Activated naive CD8-positive, alpha-beta T cell treated with anti-CD3 and anti-CD28 coated beads for 36 hours (primary cell): ENCODE data around the gene SYT9. TPM values are rescaled to one million over a fixed set of nuclear protein-coding genes. Genes with fewer than 3 reads are reported as not detected.

ENCODE experiments used
- DNase-seq: peaks from one replicate; pipeline ENCODE4 v3.0.0; 2021
- H3K27ac Mint-ChIP-seq: one replicate; pipeline ENCODE4 v1.8.0; 2022; ENCODE audit warnings: mild to moderate bottlenecking, moderate library complexity, mixed read lengths
- H3K27me3 Mint-ChIP-seq: one replicate; pipeline ENCODE4 v1.8.0; 2022; ENCODE audit warnings: mild to moderate bottlenecking, mixed read lengths
- H3K36me3 Mint-ChIP-seq: one replicate; pipeline ENCODE4 v1.8.0; 2021; ENCODE audit warnings: mild to moderate bottlenecking, mixed read lengths
- H3K4me1 Mint-ChIP-seq: one replicate; pipeline ENCODE4 v1.8.0; 2021; ENCODE audit warnings: mixed read lengths
- H3K4me3 Mint-ChIP-seq: one replicate; pipeline ENCODE4 v1.8.0; 2022; ENCODE audit warnings: mild to moderate bottlenecking, moderate library complexity, mixed read lengths
- H3K9me3 Mint-ChIP-seq: one replicate; pipeline ENCODE4 v1.8.0; 2022; ENCODE audit warnings: mixed read lengths
- total RNA-seq, 2 experiments: library from RNA; stranded (reverse); gene quantifications; one replicate each; pipeline ENCODE4 v1.2.3, GENCODE V29; 2021

The SYT9 gene
- total RNA-seq, 2 experiments from 2014 or later = not detected

DNA sequence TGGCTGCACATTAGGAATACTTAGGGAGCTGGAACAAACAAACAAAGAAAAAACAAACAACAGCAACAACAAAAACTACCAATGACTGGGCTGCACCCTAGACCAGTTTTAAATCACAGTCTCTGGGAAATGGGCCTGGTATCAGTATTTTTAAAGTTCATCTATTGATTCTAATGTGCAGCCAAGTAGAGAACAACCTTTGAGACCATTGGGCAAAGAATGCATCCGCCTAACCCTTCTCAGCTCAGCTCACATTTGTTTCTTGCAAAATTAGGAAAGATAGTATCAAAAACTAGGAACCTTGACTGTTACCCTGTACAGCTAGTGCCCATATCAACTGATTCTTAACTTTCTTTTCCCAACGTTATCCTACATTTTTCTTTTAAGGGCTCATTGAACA, 5.2 kb downstream of the SYT9 start:
- Mint-ChIP-seq H3K36me3 (no peaks in the 10 kb centered on the region), H3K4me1 (no peaks in the 10 kb centered on the region), H3K9me3 (no peaks in the 10 kb centered on the region), H3K4me3 (no peak overlapping the region), H3K27me3 (peaks cover 47% of the 10 kb centered on the region), H3K27ac (no peak overlapping the region)
- DNase-seq = no peak

DNA sequence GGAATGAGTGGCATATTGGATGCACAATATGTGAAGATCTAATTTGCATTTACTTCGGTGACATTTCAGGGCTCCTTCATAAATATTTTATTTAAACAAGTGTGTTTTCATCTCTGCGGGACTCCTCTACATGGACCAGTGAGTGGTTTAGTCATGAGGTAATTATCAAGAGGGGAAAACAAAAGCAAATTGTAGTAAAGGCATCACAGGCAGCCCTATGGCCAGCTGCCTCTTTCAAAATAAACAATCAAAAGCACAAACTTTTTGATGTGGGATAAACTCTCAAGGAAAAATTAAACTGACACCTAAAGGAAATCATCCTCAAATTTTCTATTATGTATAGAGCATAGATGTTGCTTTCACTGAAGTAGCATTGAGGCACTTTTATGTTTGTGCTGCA, 6.0 kb downstream of the SYT9 start:
- H3K4me3 Mint-ChIP-seq = no peak overlapping the region
- H3K4me1 Mint-ChIP-seq = no peaks in the 10 kb centered on the region
- peaks cover 43% of the 10 kb centered on the region for H3K27me3 Mint-ChIP-seq
- no peak overlapping the region for H3K27ac Mint-ChIP-seq
- H3K36me3 Mint-ChIP-seq = no peaks in the 10 kb centered on the region
- H3K9me3 Mint-ChIP-seq = no peaks in the 10 kb centered on the region
- no peak for DNase-seq

DNA sequence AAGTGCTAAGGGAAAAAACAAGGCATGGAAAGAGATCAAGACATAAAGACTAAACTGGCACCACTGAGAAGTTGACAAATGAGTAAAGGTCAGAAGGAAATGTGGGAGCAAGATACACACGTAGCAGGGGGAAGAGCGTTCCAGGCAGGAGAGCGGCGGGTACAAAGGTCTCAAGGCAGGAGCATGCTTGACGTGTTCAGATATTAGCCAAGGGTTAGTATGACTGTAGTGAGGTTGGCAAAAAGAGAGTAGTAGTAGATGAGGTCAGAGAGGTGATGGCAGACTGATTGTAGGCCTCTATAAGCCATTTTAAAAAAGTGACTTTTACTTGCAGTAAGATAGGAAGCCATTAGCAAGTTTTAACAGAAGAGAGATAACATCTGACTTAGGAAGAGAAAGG, 9.9 kb downstream of the SYT9 start:
- no peaks in the 10 kb centered on the region for H3K4me1 Mint-ChIP-seq
- H3K4me3 Mint-ChIP-seq = no peak overlapping the region
- H3K27me3 Mint-ChIP-seq = peaks cover 17% of the 10 kb centered on the region
- H3K36me3 Mint-ChIP-seq = no peaks in the 10 kb centered on the region
- H3K9me3 Mint-ChIP-seq = no peaks in the 10 kb centered on the region
- DNase-seq = no peak
- H3K27ac Mint-ChIP-seq = no peak overlapping the region

DNA sequence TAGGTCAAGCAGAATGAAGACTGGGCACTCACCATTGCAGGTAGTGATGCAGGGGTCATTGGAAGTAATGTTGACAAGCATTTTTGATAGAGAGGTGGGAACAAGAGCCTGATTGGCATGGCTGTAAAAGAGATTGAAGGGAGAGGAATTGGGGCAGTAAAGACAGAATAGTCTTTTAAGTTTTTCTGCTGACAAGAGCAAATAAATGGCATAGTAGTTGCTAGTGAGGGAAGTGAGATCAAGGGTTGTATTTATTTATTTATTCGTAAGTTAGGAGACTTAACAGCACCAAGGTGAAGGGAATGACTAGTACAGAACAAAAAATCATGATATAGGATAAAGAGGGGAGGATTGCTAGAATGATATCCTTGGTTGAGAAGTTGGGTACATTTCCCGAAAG, 11.0 kb downstream of the SYT9 start:
- no peak for DNase-seq
- H3K4me3 Mint-ChIP-seq = no peak overlapping the region
- H3K27ac Mint-ChIP-seq = no peak overlapping the region
- H3K27me3 Mint-ChIP-seq = peaks cover 10% of the 10 kb centered on the region
- H3K9me3 Mint-ChIP-seq = no peaks in the 10 kb centered on the region
- no peaks in the 10 kb centered on the region for H3K36me3 Mint-ChIP-seq
- no peaks in the 10 kb centered on the region for H3K4me1 Mint-ChIP-seq

DNA sequence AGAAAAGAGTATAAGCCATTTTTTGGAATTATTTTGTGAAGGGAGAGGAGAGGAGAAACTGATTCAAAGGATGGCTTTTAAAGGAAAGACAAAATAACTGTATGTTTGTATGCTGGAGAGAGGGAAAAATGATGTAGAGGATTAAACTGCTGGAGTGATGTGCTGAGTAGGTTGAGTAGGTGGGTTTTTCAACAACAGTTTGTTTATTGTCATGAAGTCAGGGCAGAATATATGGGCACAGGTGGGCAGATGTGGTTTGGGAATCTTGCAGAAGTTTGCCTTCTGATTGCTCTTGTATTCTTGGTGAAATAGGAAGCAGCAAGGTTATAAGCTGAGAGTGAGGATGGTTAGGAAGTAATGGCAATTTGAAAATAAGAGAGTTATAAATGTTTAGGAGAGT, 12.1 kb downstream of the SYT9 start:
- no peak overlapping the region for H3K27ac Mint-ChIP-seq
- H3K4me1 Mint-ChIP-seq = no peaks in the 10 kb centered on the region
- H3K9me3 Mint-ChIP-seq = no peaks in the 10 kb centered on the region
- no peaks in the 10 kb centered on the region for H3K36me3 Mint-ChIP-seq
- H3K4me3 Mint-ChIP-seq = no peak overlapping the region
- DNase-seq = no peak
- H3K27me3 Mint-ChIP-seq = peaks cover 5% of the 10 kb centered on the region

DNA sequence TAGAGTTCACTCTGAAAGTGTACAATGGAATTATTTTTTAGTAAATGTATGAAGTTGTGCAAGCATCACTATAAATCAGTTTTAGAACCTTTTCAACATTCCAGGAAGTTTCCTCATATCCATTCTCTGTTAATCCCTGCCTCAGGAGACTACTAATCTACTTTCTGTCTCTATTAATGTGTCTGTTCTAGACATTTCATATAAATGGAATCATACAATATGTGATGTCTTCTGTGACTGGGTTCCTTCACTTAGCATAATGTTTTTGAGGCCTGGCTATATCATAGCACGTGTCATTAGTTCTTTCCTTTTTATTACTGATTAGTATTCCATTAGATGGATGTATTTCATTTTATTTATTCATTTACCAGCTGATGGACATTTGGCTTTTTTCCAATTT, 17.1 kb downstream of the SYT9 start:
- Mint-ChIP-seq H3K27me3 (no peaks in the 10 kb centered on the region), H3K27ac (no peak overlapping the region), H3K36me3 (no peaks in the 10 kb centered on the region), H3K4me1 (no peaks in the 10 kb centered on the region), H3K4me3 (no peak overlapping the region), H3K9me3 (no peaks in the 10 kb centered on the region)
- DNase-seq = no peak

DNA sequence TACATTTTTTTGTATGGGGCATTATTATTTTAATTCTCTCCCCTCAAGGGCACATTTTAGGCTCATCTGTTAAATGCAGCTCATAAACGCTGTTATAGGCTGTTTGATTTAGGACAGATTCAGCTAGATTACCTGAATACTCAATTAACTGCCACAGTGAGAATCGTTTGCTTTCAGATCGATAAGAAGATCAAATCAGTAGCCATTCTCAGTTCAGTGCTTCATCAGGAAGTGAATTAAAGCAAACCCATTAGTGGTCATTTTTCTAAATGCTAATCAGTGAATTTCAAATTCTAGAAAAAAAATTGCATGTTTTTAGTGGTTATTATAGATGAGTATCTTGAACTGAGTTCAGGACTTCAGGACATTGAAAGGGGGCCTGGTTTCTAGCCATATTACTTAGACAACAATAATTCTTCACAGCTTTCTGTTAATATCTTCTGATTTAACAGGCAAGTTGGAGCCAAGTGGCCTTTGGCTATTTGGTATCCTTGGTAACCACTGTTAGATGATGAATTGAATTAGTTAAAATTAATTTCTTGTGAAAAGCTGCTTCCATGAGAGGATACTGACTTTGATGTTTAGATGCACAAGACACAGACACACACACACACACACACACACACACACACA, 18.6 kb downstream of the SYT9 start:
- no peak for DNase-seq
- no peak overlapping the region for H3K27ac Mint-ChIP-seq
- no peak overlapping the region for H3K4me3 Mint-ChIP-seq
- H3K4me1 Mint-ChIP-seq = no peaks in the 10 kb centered on the region
- H3K9me3 Mint-ChIP-seq = no peaks in the 10 kb centered on the region
- no peaks in the 10 kb centered on the region for H3K36me3 Mint-ChIP-seq
- H3K27me3 Mint-ChIP-seq = no peaks in the 10 kb centered on the region

DNA sequence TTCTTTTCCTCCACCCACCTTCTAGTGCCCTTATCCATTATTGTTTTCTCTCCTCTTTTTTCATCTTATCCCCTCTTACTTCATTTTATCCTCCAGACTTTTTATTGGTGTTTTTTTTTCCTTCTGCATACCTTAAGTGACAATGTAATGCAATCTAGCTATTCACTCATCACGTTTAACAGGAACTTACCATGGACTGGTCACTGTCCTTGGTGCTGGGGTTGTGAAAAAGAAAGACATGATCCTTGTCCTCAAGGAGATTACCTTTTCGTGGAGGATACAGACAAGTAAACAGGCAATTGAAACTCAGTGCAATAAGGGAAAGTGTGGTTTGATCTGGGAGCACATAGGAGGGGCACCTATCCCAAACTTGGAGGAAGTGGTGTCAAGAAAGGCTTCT, 20.7 kb downstream of the SYT9 start:
- Mint-ChIP-seq H3K27ac (no peak overlapping the region), H3K36me3 (no peaks in the 10 kb centered on the region), H3K4me1 (no peaks in the 10 kb centered on the region), H3K9me3 (no peaks in the 10 kb centered on the region), H3K4me3 (no peak overlapping the region), H3K27me3 (peaks cover 4% of the 10 kb centered on the region)
- DNase-seq = no peak

DNA sequence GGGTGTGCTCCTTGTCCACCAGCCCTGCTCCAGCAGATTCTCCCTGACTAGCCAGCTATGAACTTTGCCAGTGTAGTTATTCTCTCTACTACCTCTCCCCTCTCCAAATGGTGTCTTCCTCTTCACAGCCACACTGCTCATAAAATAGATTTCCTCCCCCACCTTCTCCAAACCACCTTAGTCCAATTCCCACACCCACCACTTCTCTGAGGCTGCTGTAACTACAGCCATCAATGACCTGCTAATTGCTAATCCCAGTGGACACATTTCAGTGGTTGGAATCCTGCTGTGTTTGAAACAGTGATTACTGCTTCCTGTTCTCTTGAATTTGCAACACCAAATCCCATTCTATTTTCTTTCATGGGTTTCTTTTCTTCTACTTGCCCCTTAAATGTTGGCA, 23.4 kb downstream of the SYT9 start:
- Mint-ChIP-seq H3K4me3 (no peak overlapping the region), H3K36me3 (no peaks in the 10 kb centered on the region), H3K9me3 (no peaks in the 10 kb centered on the region), H3K27ac (no peak overlapping the region), H3K27me3 (peaks cover 16% of the 10 kb centered on the region), H3K4me1 (no peaks in the 10 kb centered on the region)
- DNase-seq = no peak

DNA sequence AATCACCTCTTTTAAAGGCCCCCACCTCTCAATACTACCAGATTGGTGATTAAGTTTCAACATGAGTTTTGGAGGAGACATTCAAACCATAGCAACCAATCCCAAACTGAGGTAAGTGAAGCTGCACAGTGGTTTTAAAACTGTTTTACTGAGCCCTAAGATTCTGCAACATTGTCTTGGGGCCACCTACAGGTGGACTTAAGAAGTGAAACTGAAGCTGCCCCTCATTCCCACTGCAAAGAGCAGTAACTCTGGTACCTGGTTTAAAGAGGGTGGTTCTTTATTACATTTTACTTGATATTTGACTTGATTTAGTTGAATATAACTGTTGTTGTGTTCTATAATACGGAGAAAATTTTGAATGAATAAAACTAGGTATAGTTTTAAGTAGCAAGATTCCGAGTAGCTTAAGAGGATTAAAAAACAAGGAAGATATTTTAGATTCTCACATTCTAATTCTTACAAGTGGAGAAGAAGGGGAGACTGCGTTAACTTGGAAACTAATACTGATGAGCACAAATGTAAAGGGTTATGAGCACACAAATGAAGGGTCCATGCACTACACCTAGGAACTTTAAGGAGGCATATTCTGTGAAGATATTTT, 26.7 kb downstream of the SYT9 start:
- no peak overlapping the region for H3K27ac Mint-ChIP-seq
- H3K27me3 Mint-ChIP-seq = peaks cover 16% of the 10 kb centered on the region
- DNase-seq = no peak
- no peaks in the 10 kb centered on the region for H3K9me3 Mint-ChIP-seq
- no peaks in the 10 kb centered on the region for H3K36me3 Mint-ChIP-seq
- no peak overlapping the region for H3K4me3 Mint-ChIP-seq
- no peaks in the 10 kb centered on the region for H3K4me1 Mint-ChIP-seq

DNA sequence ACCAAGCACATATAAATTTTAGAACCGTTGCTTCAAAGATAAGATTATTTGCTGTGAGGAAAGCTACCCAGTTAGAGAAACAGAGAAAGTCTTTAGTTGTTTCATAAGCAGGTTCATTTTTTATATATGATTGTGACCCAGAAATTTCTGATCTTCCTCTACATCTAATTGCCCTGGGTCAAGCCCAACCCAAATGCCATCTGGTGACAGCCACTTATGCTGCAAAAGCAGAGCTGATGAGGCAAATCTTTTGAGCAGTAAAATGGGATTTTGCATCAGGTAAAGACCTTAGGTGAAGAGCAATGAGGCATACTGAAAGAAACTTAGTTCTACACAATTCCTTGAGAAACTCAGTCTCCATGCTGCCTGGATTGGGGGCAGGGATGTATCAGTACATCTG, 28.0 kb downstream of the SYT9 start:
- Mint-ChIP-seq H3K27me3 (peaks cover 16% of the 10 kb centered on the region), H3K36me3 (no peaks in the 10 kb centered on the region), H3K27ac (no peak overlapping the region), H3K4me3 (no peak overlapping the region), H3K4me1 (no peaks in the 10 kb centered on the region), H3K9me3 (no peaks in the 10 kb centered on the region)
- no peak for DNase-seq

DNA sequence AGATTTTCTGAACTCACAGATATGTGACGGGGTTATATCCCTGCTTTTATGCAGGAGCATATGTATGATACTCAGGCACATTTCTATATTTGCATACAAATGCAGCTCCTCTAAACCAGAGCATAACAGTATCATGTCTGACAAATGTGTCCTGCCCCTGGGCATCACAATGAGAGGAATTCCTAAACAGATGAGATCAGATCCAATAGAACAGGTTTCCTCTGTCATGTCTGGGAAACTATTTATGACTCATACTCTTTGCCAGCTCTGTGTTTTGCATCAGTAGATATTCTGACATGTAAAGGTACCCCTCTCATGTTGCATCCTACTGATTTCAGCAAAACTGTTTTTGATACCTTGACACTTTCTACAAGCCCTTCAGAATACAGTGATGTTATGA, 29.4 kb downstream of the SYT9 start:
- Mint-ChIP-seq H3K27ac (no peak overlapping the region), H3K36me3 (no peaks in the 10 kb centered on the region), H3K9me3 (peaks cover 3% of the 10 kb centered on the region), H3K4me1 (no peaks in the 10 kb centered on the region), H3K4me3 (no peak overlapping the region), H3K27me3 (peaks cover 16% of the 10 kb centered on the region)
- no peak for DNase-seq

DNA sequence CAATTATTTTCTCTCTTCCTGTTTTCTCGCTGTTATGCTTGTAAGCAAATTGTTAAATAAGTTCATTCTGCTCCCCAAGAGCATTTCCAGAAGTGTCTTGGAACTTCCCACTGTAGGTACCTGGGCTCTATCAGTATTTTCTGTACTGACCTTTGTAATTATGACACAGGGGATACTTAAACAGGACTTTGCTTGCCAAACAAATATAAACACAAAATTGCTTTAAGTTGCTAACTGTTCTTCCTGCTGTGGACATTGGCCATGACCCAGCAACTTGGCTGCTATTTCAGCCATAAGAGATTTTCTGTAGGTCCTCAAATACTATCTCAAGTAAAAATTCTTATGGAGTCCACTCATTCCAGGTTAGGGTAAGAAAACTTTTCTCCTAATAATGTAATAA, 30.1 kb downstream of the SYT9 start:
- Mint-ChIP-seq H3K36me3 (no peaks in the 10 kb centered on the region), H3K27me3 (peaks cover 16% of the 10 kb centered on the region), H3K27ac (no peak overlapping the region), H3K4me1 (no peaks in the 10 kb centered on the region), H3K4me3 (no peak overlapping the region), H3K9me3 (peaks cover 7% of the 10 kb centered on the region)
- no peak for DNase-seq

DNA sequence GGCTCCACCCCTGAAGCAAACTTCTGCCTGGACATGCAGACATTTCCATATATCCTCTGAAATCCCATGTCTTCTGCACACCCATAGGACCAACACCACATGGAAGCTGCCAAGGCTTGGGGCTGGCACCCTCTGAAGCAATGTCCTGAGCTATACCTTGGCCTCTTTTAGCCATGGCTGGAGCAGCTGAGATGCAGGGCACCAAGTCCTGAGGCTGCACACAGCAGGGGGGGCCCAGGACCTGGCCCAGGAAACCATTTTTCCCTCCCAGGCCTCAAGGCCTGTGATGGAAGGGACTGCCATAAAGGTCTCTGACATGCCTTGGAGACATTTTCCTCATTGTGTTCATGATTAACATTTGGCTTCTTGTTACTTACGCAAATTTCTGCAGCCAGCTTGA, 34.5 kb downstream of the SYT9 start:
- DNase-seq = no peak
- H3K4me1 Mint-ChIP-seq = no peaks in the 10 kb centered on the region
- no peaks in the 10 kb centered on the region for H3K36me3 Mint-ChIP-seq
- no peak overlapping the region for H3K27ac Mint-ChIP-seq
- peaks cover 4% of the 10 kb centered on the region for H3K27me3 Mint-ChIP-seq
- H3K9me3 Mint-ChIP-seq = peaks cover 9% of the 10 kb centered on the region
- H3K4me3 Mint-ChIP-seq = no peak overlapping the region

DNA sequence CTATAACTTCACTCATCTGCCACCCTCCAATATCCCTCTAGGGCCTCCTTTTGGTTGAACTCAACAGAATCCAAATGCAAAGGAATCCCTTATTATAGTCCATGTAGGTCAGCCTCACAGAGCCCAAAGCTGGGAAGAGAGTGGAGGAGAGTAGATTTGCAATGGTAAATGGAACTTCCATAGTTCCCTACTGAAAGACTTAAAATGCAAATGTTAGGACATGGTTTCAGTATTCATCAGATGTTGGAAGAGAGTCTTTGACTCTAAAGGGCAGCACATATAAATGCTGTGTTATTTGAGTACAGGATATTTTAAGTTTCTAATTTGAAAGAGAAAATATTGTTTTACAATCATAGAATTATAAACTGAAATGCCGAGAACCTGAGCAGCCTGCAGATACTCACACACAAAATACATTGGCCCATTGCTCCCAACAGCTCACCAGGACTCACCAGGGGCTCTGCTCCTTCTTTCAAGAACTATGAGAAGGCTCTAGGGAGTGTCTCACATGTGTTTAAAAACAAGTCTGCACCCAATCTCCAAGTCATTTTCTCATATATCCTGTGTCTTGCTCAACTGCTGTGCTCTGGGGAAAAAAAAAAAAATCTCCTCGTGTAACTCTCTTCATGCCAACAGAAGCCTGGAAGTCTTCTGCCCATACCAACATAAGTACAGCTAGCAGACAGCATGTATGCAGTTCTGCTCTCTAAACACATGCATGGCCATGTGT, 39.6 kb downstream of the SYT9 start:
- H3K4me1 Mint-ChIP-seq = no peaks in the 10 kb centered on the region
- peaks cover 6% of the 10 kb centered on the region for H3K9me3 Mint-ChIP-seq
- no peak for DNase-seq
- no peak overlapping the region for H3K4me3 Mint-ChIP-seq
- peaks cover 11% of the 10 kb centered on the region for H3K27me3 Mint-ChIP-seq
- H3K27ac Mint-ChIP-seq = no peak overlapping the region
- H3K36me3 Mint-ChIP-seq = no peaks in the 10 kb centered on the region

DNA sequence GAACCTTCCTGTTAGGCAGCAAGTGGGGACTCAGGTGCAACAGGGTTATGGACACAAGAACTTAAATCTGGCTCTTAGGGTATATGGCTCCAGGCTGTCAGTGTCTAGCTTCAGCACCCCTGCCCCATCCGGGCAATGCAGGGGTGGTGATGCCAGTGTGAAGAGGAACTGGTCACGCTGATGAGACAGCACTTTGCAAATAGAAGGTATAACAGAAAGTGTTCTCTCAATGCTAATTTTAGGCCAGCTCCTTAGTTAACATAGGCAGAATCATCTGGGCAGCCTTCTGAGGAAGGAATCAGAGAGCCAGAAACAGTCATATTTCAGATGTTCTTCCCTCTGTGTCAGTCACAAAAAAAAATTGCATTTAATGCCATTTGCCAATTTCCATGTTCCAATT, 41.2 kb downstream of the SYT9 start:
- no peak for DNase-seq
- Mint-ChIP-seq H3K27ac (no peak overlapping the region), H3K4me1 (no peaks in the 10 kb centered on the region), H3K36me3 (no peaks in the 10 kb centered on the region), H3K27me3 (peaks cover 11% of the 10 kb centered on the region), H3K4me3 (no peak overlapping the region), H3K9me3 (no peaks in the 10 kb centered on the region)
